GM18909 (cell line): ENCODE measurements around the gene NBR1.
"Not testable (repeated sequence)": the region's sequence is repeated elsewhere in the genome, so short reads cannot be mapped to it uniquely, and the experiment has no call there.

Experiments used
- ATAC-seq: cut with Tn5 transposase; IDR thresholded peaks from one replicate; pipeline ENCODE4 v1.9.1; 2021; ENCODE audit warnings: mild to moderate bottlenecking; ENCODE audit not compliant: unreplicated experiment, poor library complexity

The NBR1 gene

GRCh38 chr17:43151880-43152456 lies 19.0 kb upstream of the NBR1 start:
- ATAC-seq = no peak

DNA sequence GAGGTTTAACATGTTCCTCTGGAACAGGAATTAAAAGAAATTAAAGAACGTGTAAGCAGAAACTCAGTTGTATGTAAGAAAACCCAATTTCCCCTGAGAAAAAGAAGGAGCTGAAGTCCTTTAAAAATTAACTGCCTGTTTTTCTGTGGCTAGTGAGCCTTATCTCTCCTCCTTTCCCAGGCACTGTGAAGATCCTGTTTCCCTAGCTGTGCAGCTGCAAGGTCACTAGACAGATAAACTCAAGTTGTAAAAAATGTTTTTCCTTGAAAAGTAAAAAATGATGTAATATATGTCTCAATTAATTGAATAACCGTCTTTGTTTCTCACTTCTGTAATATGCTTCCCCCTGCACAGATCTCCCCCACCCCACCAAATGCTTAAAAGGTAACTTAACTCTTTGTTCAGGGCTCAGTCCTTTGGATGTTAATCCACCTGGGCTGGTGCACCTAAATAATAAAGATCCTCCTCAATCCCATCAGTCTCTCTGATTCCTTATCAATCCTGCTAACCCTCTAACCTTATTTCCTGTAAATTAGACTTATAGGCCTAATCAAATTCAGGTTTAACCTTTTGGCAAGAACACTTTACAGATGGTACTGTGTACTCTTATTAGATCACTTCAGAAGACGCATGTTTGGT lies 17.7 kb upstream of the NBR1 start:
- not testable (repeated sequence) for ATAC-seq

GRCh38 chr17:43155666-43156065 lies 15.3 kb upstream of the NBR1 start:
- no peak for ATAC-seq

GRCh38 chr17:43159232-43159631 lies 11.8 kb upstream of the NBR1 start:
- not testable (repeated sequence) for ATAC-seq

- ATAC-seq = not testable (repeated sequence)
These were observed 11.1 kb upstream of the NBR1 start for GRCh38 chr17:43159957-43160356.

GRCh38 chr17:43165971-43166370 lies 5.0 kb upstream of the NBR1 start:
- not testable (repeated sequence) for ATAC-seq

- peak; percentile 32 for ATAC-seq
These were observed 1.4 kb upstream of the NBR1 start for GRCh38 chr17:43169561-43170139.

DNA sequence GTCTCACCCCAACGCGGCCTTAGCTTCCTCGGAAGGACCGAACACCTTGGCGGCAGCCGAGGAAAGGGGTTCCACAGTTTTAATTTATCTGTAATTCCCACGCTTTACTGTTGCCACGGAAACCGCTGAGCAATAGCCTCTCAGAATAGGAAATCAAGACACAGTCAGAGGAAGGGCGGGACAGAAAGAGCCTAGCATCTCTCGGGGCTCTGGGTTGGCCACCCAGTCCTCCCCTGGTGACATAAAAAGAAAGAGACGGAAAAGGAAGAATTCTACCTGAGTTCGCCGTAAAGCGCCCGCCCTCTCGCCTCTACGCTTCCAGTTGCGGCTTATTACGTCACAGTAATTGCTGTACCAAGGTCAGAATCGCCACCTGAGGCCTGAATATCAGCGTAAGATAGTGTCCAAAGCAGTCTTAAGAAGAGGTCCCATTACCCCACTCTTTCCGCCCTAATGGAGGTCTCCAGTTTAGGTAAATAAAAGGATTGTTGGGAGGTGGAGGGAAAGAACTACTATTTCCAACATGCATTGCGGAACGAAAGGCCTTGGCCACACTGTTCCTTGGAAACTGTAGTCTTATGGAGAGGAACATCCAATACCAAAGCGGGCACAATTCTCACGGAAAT lies 761 bp upstream of the NBR1 start:
- ATAC-seq = peak; percentile 66

- no peak for ATAC-seq
These were observed 823 bp downstream of the NBR1 start for GRCh38 chr17:43171586-43172487.

DNA sequence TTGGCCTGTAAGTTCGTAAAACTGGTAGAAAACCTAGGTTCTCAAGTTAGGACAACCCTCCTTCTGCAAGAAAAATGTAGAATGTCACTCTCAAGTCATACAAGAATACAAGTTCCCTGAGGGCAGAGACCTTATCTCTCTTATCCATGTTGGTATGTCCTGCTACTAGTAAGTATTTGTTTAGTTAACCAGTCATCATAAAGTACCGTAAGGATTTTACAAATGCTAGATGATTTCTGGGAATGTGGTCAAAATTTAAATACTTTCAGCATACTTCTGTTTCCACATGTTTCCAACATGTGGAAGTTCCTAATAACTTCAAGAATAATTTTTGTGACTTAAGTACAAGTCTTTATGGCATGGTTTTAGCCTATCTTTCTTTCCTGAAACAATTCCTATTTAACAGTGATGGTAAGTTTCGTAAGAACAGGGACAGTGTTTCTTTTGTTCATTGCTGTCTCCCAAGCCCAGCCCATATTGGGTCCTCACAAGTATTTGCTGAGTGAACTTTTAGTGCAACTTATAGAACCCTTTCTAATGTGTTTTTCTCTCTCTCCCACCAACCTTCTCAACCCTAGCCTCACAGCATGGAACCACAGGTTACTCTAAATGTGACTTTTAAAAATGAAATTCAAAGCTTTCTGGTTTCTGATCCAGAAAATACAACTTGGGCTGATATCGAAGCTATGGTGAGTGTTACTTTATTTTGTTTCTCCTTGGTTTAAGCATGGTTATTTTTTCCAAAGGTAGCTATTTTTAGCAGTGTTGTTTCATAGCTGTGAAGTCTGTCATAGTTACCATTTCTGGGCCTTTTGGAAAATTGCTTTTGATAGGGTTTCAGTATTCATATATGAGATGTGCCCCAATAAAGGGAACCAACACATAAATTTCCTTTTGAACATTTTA lies 4.5 kb downstream of the NBR1 start:
- ATAC-seq = no peak

DNA sequence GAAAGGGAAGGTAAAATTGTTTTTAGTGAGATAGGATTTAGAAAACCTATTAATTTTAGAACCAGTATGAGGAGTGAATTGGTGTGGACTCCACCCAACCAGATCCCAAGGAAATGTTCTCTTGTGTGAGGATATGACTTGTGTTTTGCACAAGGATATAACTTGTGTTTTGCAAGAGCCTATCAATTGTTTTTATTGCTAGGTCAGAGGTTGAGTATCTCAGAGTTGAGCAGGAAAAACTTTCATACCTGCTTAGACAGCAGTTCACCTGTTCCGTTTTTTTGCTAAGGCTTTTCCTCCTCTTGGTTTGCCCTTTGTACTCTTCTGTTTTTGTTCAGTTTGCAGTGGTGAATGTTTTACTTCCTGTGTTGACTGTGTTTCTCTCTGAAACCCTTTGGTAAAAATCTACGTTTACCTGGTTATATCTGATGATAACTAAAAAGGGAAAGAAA lies 5.1 kb downstream of the NBR1 start:
- no peak for ATAC-seq

- ATAC-seq = no peak
These were observed 12.9 kb downstream of the NBR1 start for GRCh38 chr17:43183921-43184320.

GRCh38 chr17:43186656-43187055 lies 15.6 kb downstream of the NBR1 start:
- ATAC-seq = not testable (repeated sequence)

DNA sequence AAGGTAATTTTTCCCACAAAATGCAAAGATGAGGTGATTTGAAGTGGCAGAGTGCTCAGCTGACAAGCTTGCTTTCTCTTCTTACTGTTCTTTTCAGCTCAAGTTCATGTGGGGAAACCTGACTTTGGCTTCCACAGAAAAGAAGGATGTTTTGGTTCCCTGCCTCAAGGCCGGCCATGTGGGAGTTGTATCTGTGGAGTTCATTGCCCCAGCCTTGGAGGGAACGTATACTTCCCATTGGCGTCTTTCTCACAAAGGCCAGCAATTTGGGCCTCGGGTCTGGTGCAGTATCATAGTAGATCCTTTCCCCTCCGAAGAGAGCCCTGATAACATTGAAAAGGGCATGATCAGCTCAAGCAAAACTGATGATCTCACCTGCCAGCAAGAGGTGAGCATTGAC lies 22.2 kb downstream of the NBR1 start:
- ATAC-seq = no peak

DNA sequence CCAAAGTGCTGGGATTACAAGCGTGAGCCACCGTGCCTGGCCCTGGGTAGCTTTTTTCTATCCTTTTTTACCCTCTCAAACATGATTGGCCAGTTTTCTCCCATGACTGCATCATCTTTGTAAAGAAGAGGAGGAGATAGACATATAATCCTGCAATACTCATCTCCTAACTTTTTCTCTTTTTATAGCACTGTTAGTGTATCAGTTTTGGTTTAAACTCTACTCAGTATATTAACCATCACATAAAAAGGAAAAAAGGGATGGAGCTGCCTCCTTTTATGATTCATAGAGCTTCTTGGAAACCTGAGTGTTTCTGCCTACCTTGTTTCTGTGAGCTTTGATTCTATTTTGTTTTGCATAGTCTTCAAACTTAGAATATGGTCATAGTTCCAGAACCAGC lies 28.6 kb downstream of the NBR1 start:
- ATAC-seq = no peak

DNA sequence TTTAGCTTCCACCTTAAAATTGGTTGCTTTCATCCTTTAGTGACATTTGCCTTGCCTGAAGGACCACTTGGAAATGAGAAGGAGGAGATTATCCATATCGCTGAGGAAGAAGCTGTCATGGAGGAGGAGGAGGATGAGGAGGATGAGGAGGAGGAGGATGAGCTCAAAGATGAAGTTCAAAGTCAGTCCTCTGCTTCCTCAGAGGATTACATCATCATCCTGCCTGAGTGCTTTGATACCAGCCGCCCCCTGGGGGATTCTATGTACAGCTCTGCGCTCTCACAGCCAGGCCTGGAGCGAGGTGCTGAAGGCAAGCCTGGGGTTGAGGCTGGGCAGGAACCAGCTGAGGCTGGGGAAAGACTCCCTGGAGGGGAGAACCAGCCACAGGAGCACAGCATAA lies 29.1 kb downstream of the NBR1 start:
- ATAC-seq = no peak

- not testable (repeated sequence) for ATAC-seq
These were observed 32.0 kb downstream of the NBR1 start for GRCh38 chr17:43203013-43203412.

- no peak for ATAC-seq
These were observed 39.6 kb downstream of the NBR1 start for GRCh38 chr17:43210576-43210975.

DNA sequence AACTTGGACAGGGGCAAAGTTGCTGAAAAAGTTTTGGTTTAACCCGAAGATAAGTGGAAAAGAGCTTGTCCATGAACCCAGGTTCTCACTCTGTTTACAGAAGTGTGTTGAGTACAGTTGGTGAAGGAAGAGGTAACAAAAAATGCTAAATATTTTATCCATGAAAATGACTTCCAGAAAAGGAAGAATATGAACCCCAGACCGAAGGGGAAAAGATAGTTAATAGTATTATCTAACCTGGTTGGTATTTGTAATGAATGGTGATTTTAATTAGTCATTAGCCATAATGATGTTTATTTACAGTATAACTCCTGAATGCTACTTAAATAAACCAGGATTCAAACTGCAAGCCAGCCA lies 40.1 kb downstream of the NBR1 start:
- no peak for ATAC-seq
